Mucosa of descending colon (tissue), 3 donors: Measurements from ENCODE around the gene SORBS1. TPM values are rescaled to one million over a fixed set of nuclear protein-coding genes. Genes with fewer than 3 reads are reported as not detected.

Experiments used
- ATAC-seq: fragments of 200-7000 bp; cut with Tn5 transposase; one replicate; pipeline ENCODE4 v1.9.1; 2020; ENCODE audit warnings: mild to moderate bottlenecking, moderate library complexity
- DNase-seq, 3 donors: peaks; one replicate each; pipeline ENCODE4 v3.0.0-alpha.2; 2020
- H3K36me3 ChIP-seq: fragments of 200-600 bp; one replicate; pipeline ENCODE4 v1.8.0; 2021; ENCODE audit warnings: low read depth, mild to moderate bottlenecking
- H3K4me1 ChIP-seq: fragments of 200-600 bp; one replicate; pipeline ENCODE4 v1.8.0; 2021; ENCODE audit warnings: low read depth, mild to moderate bottlenecking
- H3K4me3 ChIP-seq: fragments of 200-600 bp; one replicate; pipeline ENCODE4 v1.8.0; 2021; ENCODE audit warnings: mild to moderate bottlenecking
- H3K9me3 ChIP-seq: fragments of 200-600 bp; one replicate; pipeline ENCODE4 v1.8.0; 2021; ENCODE audit warnings: mild to moderate bottlenecking
- intact Hi-C, 2 donors: fragments of 100-400 bp; cut with DNase I in 1 of 2; cut with micrococcal nuclease in 1 of 2; formaldehyde crosslinking; loops; one replicate each; pipeline versions ENCODE4 v1.11.0 to v1.11.1; 2022; cut with DNase I, micrococcal nuclease
- total RNA-seq, 3 donors: library from RNA; stranded (reverse); fragmentation: NEBNext Ultra II Directional in 2 of 3; extraction: Animal tissue kit (Norgen Biotek cat#: 25700) in 2 of 3; gene quantifications; one replicate each; pipeline versions ENCODE4 v1.2.1 to v1.2.4, GENCODE V29; 2021 to 2023
- TF ChIP-seq, protein P1 (sequence below): fragments of 200-600 bp; IDR thresholded peaks from one replicate; pipeline ENCODE4 v1.8.0; 2022; ENCODE audit warnings: antibody characterized with exemption, mild to moderate bottlenecking
- donor health status: DM: no; HTN: no; CAD: no; lungs with moderate emphysema.
- donor health status: DM: no; HTN: no; CAD: no.
- donor health status: DM: no; HTN: yes; CAD: no.

Gene SORBS1
- total RNA-seq, 3 donors from 2014 or later: 48.9 to 699 (median 99.3) TPM

DNA sequence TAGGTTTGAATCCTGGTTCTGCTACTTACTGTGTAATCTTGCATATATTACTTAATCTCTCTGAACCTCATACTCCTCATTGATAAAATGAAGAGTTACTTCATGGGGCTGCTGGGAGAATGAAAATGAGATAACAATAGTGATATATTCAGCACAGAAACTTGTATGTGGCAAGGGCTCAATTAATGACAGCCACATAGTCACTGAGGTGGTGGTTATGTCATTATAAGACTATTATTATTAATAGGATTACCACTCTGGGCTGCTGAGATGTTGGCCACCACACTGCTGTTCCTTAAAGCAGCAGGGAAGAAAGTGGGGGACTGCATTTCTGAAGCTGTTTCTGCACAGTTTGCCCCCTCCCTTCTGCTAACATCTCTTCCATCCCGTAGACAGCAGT is 170.0 kb downstream of the SORBS1 start:
- Histone ChIP-seq H3K4me3 (no peak overlapping the region), H3K36me3 (no peaks in the 10 kb centered on the region), H3K4me1 (no peaks in the 10 kb centered on the region), H3K9me3 (no peaks in the 10 kb centered on the region)
- TF ChIP-seq, protein P1, sequence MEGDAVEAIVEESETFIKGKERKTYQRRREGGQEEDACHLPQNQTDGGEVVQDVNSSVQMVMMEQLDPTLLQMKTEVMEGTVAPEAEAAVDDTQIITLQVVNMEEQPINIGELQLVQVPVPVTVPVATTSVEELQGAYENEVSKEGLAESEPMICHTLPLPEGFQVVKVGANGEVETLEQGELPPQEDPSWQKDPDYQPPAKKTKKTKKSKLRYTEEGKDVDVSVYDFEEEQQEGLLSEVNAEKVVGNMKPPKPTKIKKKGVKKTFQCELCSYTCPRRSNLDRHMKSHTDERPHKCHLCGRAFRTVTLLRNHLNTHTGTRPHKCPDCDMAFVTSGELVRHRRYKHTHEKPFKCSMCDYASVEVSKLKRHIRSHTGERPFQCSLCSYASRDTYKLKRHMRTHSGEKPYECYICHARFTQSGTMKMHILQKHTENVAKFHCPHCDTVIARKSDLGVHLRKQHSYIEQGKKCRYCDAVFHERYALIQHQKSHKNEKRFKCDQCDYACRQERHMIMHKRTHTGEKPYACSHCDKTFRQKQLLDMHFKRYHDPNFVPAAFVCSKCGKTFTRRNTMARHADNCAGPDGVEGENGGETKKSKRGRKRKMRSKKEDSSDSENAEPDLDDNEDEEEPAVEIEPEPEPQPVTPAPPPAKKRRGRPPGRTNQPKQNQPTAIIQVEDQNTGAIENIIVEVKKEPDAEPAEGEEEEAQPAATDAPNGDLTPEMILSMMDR: no peak
- DNase-seq (no peak), ATAC-seq (no peak)
- intact Hi-C loops: no loop called here

DNA sequence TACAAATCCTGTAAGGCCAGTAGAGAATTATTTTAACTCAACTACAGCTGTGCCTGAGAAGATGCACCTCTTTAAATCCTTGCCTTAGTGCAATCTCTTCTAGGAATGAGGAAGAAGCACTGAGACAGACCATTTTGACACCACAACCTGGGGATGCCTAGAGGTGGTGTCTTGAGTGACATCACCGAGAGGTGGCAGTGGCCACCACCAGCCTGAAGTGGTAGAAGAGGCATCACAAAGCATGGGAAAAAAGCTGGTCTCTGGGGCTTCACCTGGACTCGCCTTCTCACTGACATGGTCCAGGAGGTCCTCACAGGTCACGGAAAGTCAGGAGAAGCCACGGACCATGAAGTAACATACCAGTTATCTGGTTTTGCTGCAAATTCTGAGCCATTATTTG is 171.2 kb downstream of the SORBS1 start:
- no peak for ATAC-seq
- Histone ChIP-seq H3K36me3 (no peaks in the 10 kb centered on the region), H3K4me1 (no peaks in the 10 kb centered on the region), H3K9me3 (no peaks in the 10 kb centered on the region), H3K4me3 (no peak overlapping the region)
- DNase-seq: no peak
- intact Hi-C loops: no loop called here
- TF ChIP-seq, protein P1: no peak

DNA sequence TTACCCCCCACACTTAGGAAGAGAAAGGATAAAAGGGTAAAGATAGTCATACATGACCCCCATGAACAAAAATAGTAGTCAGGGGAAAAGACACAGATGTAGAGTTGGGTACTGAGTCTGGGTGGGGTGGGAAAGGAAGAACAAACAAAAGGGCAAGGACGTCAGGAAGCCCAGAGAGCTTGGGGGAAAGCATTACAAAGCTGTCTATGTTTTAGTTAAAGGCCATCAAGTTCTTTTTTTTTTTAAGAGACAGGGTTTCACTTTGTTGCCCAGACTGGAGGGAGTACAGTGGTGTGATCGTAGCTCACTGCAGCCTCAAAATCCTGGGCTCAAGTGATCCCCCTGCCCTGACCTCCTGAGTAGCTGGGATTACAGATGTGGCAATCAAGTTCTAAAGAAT is 172.0 kb downstream of the SORBS1 start:
- Histone ChIP-seq H3K4me1 (no peaks in the 10 kb centered on the region), H3K36me3 (no peaks in the 10 kb centered on the region), H3K9me3 (no peaks in the 10 kb centered on the region), H3K4me3 (no peak overlapping the region)
- ATAC-seq (no peak), DNase-seq (no peak)
- intact Hi-C loops: no loop called here
- TF ChIP-seq, protein P1: no peak

DNA sequence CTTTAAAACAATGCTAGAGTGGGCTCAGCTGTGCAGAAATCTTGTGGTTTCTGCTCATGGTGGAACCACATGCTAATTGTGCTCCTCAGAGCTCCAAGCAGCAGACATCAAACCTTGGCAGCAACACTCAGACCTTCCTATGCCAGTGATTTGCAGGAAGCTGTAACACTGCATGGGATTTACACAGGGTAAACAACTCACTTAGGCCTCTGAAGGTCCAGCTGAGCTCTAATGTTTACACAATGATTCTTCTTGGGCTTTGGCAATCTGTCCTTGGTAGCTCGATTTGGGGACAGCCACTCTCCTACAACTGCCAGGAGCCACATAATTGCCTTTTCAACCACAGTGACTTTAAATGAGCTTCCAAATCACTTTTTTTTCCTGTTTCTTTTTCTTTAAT is 172.6 kb downstream of the SORBS1 start:
- TF ChIP-seq, protein P1: no peak
- ATAC-seq (peak; percentile 87), DNase-seq (peak in 1 of 3 donors; percentile 43)
- H3K9me3 ChIP-seq: no peaks in the 10 kb centered on the region
- intact Hi-C loops: no loop called here
- no peaks in the 10 kb centered on the region for H3K4me1 ChIP-seq
- H3K36me3 ChIP-seq: no peaks in the 10 kb centered on the region
- no peak overlapping the region for H3K4me3 ChIP-seq

DNA sequence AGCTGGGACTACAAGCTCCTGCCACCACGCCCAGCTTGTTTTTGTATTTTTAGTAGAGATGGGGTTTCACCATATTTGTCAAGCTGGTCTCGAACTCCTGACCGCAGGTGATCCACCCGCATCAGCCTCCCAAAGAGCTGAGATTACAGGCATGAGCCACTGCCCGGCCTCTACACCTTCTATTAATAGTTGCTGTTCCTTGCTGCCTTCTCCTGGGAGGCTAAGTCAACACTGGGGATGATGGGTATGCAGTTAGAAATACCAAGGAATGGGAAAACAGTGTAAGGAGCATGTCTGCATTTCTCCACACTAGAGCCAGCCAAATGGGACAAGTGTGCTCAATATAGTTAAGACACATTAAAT is 173.1 kb downstream of the SORBS1 start:
- no peaks in the 10 kb centered on the region for H3K4me1 ChIP-seq
- DNase-seq (no peak), ATAC-seq (no peak)
- H3K4me3 ChIP-seq: no peak overlapping the region
- no peaks in the 10 kb centered on the region for H3K36me3 ChIP-seq
- no peaks in the 10 kb centered on the region for H3K9me3 ChIP-seq
- TF ChIP-seq, protein P1: no peak
- intact Hi-C loops: no loop called here

DNA sequence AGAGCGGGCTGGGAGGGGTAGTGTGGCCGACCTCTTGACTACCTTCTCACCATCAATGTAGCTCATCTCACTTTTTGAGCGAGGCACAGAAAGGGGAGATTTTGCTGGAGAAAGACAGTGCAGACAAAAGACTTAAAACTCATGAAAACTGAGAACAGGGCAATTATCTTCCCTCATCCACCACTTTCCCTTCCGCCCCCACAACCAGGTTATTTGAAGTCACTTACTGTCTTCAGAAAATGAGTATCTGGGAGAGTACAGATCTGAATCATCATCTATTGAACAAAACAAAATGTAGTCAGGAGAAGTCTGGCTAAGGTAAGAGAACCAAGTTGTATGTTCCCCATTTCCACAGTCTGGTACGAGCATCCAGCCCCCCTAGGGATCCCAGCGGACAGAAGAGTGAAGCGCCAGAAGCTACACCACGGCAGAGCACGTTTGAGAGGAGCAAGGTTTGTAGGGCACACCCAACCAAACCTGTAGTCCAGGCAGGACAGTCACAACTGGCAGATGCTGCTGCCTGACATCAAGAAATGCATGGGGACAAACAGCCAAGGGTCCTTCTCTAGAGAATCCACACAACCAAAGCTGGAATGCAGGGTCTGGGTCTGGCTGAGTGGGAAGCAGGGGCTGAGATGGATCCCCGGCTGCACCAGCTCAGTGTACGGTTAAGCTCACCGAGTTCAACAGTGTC is 177.0 kb downstream of the SORBS1 start:
- TF ChIP-seq, protein P1: no peak
- intact Hi-C loops: no loop called here
- Histone ChIP-seq H3K36me3 (no peaks in the 10 kb centered on the region), H3K4me1 (no peaks in the 10 kb centered on the region), H3K9me3 (no peaks in the 10 kb centered on the region), H3K4me3 (no peak overlapping the region)
- ATAC-seq: no peak
- no peak for DNase-seq
